ENCODE results near the gene FAM114A1.
"Not testable (repeated sequence)": the region's sequence is repeated elsewhere in the genome, so short reads cannot be mapped to it uniquely, and the experiment has no call there.

Gene FAM114A1

GRCh38 chr4:38898245-38898644 lies 30.6 kb downstream of the FAM114A1 start:
- DNase-seq (ENCODE audit: insufficient read length, low spot score) (no peak), FAIRE-seq (no peak)

- FAIRE-seq, result no peak
- no peak for DNase-seq (ENCODE audit: insufficient read length, low spot score)
These were observed 34.6 kb downstream of the FAM114A1 start for GRCh38 chr4:38902221-38902620.

GRCh38 chr4:38902695-38903094 lies 35.1 kb downstream of the FAM114A1 start:
- FAIRE-seq (no peak), DNase-seq (ENCODE audit: insufficient read length, low spot score) (peak; percentile 33)

- DNase-seq (ENCODE audit: insufficient read length, low spot score) (no peak), FAIRE-seq (no peak)
These were observed 36.6 kb downstream of the FAM114A1 start for GRCh38 chr4:38904090-38904666.

- no peak for FAIRE-seq
- no peak for DNase-seq (ENCODE audit: insufficient read length, low spot score)
These were observed 37.1 kb downstream of the FAM114A1 start for GRCh38 chr4:38904682-38905081.

- FAIRE-seq (no peak), DNase-seq (ENCODE audit: insufficient read length, low spot score) (no peak)
These were observed 38.2 kb downstream of the FAM114A1 start for GRCh38 chr4:38905652-38906385.

- no peak for DNase-seq (ENCODE audit: insufficient read length, low spot score)
- FAIRE-seq, result no peak
These were observed 40.2 kb downstream of the FAM114A1 start for GRCh38 chr4:38907696-38908270.

GRCh38 chr4:38909015-38909414 lies 41.4 kb downstream of the FAM114A1 start:
- no peak for DNase-seq (ENCODE audit: insufficient read length, low spot score)
- FAIRE-seq, result no peak

- FAIRE-seq (no peak), DNase-seq (ENCODE audit: insufficient read length, low spot score) (no peak)
These were observed 43.7 kb downstream of the FAM114A1 start for GRCh38 chr4:38911257-38911656.

GRCh38 chr4:38914854-38915253 lies 47.2 kb downstream of the FAM114A1 start:
- DNase-seq (ENCODE audit: insufficient read length, low spot score), result no peak
- no peak for FAIRE-seq

- not testable (repeated sequence) for DNase-seq (ENCODE audit: insufficient read length, low spot score); FAIRE-seq
These were observed 48.7 kb downstream of the FAM114A1 start for GRCh38 chr4:38916267-38916666.

- FAIRE-seq, result no peak
- no peak for DNase-seq (ENCODE audit: insufficient read length, low spot score)
These were observed 49.9 kb downstream of the FAM114A1 start for GRCh38 chr4:38917481-38918025.

GRCh38 chr4:38919494-38919893 lies 51.9 kb downstream of the FAM114A1 start:
- FAIRE-seq, result no peak

GRCh38 chr4:38920186-38920585 lies 52.6 kb downstream of the FAM114A1 start:
- no peak for FAIRE-seq
- DNase-seq (ENCODE audit: insufficient read length, low spot score), result no peak

More at GRCh38 chr4:38919494-38919893, 51.9 kb downstream of the FAM114A1 start:
- DNase-seq (ENCODE audit: insufficient read length, low spot score), result no peak

- FAIRE-seq (no peak), DNase-seq (ENCODE audit: insufficient read length, low spot score) (no peak)
These were observed 53.1 kb downstream of the FAM114A1 start for GRCh38 chr4:38920677-38921076.

- DNase-seq (ENCODE audit: insufficient read length, low spot score) (no peak), FAIRE-seq (no peak)
These were observed 53.5 kb downstream of the FAM114A1 start for GRCh38 chr4:38921151-38921550.

- DNase-seq (ENCODE audit: insufficient read length, low spot score), result no peak
- FAIRE-seq, result no peak
These were observed 56.1 kb downstream of the FAM114A1 start for GRCh38 chr4:38923746-38924145.

GRCh38 chr4:38924353-38924752 lies 56.7 kb downstream of the FAM114A1 start:
- no peak for FAIRE-seq
- DNase-seq (ENCODE audit: insufficient read length, low spot score), result no peak

- no peak for DNase-seq (ENCODE audit: insufficient read length, low spot score)
- FAIRE-seq, result no peak
These were observed 58.1 kb downstream of the FAM114A1 start for GRCh38 chr4:38925492-38926413.

- peak; percentile 20 for FAIRE-seq
- DNase-seq (ENCODE audit: insufficient read length, low spot score), result no peak
These were observed 59.3 kb downstream of the FAM114A1 start for GRCh38 chr4:38926896-38927295.

- DNase-seq (ENCODE audit: insufficient read length, low spot score) (no peak), FAIRE-seq (no peak)
These were observed 61.0 kb downstream of the FAM114A1 start for GRCh38 chr4:38928568-38928967.

All from HTR-8/SVneo (cell line).